ENCODE data around the gene IFTAP.
"Not testable (repeated sequence)": the region's sequence is repeated elsewhere in the genome, so short reads cannot be mapped to it uniquely, and the experiment has no call there.

IFTAP gene, protein sequence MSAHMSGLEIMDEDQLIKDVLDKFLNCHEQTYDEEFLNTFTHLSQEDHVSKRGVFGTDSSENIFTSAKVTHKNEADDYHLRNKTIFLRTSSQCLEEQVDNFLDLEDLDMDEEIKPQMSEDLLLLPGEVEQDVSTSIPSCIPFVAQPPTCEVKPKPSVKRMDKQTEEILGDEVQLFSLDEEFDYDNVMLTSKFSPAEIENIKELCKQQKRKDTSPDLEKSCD

DNA sequence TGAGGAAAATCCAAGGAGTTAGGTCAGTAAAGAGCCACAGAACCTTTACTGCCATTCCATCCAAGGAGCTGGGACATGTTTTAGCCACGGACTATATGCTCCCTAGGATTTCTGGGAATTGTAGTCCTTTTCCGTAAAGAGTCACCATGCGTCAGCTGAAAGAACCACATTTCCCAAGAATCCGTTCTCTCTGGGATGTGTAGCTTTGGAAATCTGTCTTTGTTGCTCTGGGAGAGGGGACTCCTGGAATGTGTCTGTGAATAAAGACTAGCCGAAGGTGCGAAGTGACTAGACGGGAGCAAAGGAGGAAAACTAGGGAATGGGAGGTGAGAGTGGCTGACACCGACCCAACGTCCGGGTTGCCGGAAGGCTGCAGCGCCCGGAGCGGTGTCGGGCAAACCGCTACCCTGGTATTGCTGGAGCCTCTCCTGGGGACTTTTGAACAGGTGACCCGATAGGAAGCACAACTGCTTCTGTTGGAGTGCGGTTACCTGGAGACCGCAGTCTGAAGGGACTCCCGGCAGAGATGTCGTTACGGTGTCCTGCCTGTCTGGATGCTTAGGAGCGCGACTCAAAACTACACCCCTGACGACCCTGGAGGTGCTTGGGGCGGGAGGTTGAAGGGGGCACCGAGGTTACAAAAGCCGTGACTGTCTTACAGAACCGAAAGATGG, at the start of gene IFTAP:
TSS of gene IFTAP (plus strand) at position 187 of the 674 bp plus-strand sequence. CDS start 15,602 bp downstream, outside the sequence.
- DNase-seq (ENCODE audit: low spot score): peak; percentile 18

DNA sequence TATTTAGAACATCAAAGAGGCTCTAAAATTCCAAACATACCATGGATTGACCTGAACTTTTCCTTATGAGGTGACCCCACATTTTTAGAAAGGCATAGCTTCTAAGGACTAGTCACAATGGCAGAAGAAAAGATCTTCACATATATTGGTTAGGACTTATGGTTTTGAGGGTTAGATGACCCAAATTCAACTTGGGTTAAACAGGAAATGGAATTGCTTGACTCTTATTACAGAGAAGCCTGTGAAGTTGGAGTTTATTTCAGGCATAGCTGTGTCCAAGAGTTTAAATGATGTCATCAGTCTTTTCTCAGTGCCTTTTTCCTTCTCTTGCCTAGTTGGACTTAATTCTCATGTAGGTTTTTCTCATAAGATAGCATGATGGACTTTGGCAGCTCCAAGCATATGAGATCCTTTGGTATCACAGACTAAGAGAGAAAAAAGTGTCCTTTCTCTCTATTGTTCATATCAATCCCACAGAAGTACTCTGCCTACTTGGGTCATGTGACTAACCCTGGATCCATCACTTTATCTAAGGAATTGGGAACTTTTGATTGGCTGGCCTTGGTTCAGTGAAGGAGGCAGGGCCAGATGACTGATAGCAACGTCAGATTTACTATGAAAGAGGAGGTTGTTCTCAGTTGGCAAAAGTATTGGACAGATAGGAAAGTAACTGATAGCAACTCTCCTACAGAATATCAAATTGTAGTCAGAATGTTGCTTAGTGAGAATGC, 43.8 kb upstream of the IFTAP start:
- no peak for DNase-seq (ENCODE audit: low spot score)

DNA sequence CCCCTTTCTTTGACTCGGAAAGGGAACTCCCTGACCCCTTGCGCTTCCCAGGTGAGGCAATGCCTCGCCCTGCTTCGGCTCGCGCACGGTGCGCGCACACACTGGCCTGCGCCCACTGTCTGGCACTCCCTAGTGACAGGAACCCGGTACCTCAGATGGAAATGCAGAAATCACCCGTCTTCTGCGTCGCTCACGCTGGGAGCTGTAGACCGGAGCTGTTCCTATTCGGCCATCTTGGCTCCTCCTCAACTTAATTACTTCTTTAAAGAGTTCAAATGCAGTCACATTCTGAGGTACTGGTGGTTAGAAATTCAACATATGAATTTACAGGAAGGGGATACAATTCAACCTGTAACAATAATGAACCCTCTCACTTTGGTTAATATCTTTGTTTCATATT, 36.9 kb upstream of the IFTAP start:
- not testable (repeated sequence) for DNase-seq (ENCODE audit: low spot score)

DNA sequence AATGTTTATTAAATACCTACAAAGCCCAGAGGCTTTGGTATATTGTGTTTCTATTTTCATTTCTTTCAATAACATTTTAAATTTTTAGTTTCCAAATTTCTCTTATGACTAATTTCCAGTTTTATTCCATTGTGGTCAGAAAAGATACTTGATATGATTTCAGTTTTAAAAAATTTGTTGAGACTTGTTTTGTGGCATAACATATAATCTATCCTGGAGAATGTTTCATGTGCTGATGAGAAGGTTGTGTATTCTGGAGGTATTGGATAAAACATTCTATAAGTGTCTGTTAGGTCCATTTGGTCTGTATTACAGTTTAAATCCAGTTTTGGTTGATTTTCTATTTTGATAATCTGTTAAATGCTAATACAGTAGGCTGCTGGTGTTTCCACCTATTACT, 36.3 kb upstream of the IFTAP start:
- no peak for DNase-seq (ENCODE audit: low spot score)

DNA sequence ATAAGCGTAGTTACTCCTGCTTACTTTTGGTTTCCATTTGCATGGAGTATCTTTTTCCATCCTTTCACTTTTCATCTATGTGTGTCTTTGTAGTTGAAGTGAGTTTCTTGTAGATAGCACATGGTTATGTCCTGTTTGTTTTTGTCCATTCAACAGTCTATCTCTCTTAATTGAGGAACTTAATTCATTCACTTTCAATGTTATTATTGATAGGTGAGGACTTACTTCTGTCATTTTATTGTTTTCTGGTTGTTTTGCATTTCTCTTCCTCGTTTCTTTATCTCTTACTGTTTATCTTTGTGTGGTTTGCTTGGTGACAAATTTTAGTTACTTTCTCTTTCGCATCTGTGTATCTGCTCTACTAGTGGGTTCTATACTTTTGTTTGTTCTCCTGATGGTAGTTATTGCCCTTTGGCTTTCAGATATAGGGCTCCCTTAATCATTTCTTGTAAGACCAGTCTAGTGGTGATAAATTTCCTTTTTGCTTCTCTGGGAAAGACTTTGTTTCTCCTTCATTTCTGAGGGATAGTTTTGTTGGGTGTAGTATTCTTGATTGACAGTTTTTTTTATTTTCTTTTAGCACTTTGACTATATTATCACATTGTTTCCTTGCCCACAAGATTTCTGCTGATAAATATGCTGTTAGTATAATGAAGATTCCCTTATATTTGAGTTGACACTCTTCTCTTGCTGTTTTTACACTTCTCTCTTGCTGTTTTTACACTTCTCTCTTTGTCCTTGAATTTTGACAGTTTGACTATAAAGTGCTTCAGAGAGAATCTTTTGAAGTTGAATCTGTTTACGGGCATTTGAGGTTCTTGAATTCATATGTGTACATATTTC, 35.5 kb upstream of the IFTAP start:
- DNase-seq (ENCODE audit: low spot score): peak; percentile 23

DNA sequence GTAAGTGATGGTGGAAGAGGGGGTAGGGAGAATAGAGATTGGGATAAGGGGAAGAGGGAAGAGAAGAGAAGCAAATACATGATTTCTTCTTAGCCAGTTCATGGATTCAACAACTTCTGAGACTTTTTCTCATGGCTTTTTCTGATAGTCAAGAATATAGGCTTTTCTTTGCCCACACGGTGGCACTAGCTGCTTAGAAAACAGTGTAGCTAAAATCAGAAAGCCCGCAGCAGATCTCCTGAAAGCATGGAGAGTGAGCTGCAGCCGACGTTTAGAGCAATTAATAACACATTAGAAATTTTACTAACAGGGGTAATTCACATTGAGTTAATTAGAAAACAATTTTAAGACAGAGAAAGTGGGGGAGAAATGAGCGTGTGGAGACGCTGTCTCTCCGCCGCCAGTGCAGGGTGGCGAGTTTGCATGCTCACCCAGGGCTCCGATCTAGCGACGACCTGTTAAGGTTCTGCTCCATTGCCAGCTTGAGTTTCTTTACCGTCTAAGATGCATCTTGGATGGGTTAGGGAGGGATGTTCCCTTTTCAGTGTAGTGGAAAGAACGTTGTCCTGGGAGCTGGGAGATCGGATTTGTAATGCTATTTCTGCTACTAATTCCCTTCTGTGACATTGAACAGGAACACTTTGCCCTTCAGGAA, 29.8 kb upstream of the IFTAP start:
- DNase-seq (ENCODE audit: low spot score): peak; percentile 54

DNA sequence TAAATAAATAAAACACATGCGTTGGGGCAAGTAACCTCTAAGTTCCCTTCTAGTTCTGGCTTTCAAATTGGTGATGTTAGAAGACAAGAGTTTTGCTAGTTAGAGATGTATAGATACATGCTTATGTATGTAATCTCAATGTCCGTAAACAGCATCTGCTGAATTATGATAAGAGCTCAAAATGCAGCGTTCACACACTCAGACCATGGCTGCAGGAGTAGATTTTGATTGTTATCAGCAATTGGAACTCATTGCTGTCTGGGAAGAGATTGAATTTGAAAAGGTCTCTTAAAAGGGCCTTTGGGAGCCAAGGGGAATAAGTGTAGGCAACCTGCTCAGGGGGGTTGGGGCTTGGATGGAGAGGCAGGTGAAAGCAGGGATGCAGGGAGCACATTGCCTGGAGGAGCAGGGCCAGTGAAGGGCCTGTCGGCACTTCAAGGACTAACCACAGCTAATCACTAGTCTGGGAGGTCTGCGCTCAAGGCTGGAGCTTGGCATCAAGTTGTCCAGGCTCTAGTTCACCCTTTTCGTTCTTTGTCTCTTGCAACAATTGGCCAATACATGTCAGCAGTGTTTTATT, 29.2 kb upstream of the IFTAP start:
- DNase-seq (ENCODE audit: low spot score): no peak

DNA sequence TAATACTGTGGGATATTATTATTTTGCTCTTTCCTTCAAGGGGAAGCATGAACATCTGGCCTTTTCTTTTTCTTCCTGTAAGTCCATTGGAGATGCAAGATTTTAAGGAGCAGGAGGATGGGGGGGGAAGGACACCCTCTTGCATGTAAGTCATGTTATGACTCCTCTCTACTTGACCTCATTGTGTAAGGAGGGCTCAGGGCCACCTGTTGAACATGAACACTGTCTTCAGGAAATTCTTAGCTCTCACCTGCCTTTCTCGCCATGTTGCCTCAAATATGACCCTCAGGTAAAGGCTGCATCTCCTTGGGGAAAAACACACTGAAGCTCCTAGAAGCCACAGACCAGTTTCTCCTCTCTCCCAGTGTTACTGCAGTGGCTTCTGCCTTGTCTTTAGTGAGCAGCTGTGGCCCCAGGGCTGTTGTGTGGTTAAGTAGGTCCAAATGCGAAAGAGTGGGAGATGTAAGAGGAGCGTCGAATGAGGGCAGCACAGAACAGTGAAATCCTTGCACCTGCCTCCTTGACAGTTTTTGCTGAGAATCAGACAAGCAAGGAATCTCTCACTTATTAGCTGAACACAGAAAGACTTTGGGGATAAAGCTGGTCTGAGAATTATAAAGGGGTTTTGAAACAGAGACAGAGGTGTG, 27.8 kb upstream of the IFTAP start:
- no peak for DNase-seq (ENCODE audit: low spot score)

DNA sequence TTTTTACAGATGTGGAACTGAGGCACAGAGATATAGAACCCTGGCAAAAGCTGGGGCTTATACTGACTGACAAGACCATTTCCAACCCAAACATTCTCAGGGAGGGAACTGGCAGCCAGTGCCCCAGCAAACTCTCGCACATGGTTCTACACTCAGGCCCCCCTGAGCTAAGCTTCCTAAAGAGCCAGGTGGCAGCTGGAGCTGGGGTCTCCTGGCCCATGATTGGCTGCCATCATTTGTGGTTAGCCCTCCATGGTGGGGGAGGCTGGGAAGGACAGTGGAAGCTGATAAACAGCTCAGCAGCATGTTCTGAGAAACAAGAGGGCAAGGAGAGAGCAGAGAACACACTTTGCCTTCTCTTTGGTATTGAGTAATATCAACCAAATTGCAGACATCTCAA, 26.6 kb upstream of the IFTAP start, which contains the start of gene RAG1:
TSS of gene RAG1 (plus strand) at position 314 of the 400 bp plus-strand sequence. CDS start 5,298 bp downstream, outside the sequence.
- DNase-seq (ENCODE audit: low spot score): no peak

DNA sequence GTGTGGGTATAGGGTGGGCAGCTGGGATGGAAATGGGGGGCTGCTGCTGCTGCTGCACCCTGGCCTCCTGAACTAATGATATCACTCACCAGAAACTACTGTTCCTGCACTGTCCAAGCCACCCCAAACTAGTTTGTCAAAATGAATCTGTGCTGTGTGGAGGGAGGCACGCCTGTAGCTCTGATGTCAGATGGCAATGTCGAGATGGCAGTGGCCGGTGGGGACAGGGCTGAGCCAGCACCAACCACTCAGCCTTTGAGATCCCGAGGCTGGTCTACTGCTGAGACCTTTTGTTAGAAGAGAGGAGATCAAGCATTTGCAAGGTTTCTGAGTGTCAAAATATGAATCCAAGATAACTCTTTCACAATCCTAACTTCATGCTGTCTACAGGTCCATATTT, 25.2 kb upstream of the IFTAP start:
- DNase-seq (ENCODE audit: low spot score): no peak

DNA sequence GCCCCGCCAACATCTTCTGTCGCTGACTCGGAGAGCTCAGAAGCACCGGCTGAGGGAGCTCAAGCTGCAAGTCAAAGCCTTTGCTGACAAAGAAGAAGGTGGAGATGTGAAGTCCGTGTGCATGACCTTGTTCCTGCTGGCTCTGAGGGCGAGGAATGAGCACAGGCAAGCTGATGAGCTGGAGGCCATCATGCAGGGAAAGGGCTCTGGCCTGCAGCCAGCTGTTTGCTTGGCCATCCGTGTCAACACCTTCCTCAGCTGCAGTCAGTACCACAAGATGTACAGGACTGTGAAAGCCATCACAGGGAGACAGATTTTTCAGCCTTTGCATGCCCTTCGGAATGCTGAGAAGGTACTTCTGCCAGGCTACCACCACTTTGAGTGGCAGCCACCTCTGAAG, 19.8 kb upstream of the IFTAP start:
- DNase-seq (ENCODE audit: low spot score): no peak

DNA sequence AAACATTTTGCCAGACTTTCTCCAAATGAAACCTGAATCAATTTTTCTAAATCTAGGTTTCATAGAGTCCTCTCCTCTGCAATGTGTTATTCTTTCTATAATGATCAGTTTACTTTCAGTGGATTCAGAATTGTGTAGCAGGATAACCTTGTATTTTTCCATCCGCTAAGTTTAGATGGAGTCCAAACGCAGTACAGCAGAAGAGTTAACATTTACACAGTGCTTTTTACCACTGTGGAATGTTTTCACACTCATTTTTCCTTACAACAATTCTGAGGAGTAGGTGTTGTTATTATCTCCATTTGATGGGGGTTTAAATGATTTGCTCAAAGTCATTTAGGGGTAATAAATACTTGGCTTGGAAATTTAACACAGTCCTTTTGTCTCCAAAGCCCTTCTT, 16.9 kb upstream of the IFTAP start:
- no peak for DNase-seq (ENCODE audit: low spot score)

DNA sequence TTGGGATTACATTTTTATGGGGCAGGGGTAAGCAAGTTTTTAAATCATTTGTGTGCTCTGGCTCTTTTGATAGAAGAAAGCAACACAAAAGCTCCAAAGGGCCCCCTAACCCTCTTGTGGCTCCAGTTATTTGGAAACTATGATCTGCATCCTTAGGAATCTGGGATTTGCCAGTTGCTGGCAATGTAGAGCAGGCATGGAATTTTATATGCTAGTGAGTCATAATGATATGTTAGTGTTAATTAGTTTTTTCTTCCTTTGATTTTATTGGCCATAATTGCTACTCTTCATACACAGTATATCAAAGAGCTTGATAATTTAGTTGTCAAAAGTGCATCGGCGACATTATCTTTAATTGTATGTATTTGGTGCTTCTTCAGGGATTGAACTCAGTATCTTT, 16.4 kb upstream of the IFTAP start:
- DNase-seq (ENCODE audit: low spot score): no peak

DNA sequence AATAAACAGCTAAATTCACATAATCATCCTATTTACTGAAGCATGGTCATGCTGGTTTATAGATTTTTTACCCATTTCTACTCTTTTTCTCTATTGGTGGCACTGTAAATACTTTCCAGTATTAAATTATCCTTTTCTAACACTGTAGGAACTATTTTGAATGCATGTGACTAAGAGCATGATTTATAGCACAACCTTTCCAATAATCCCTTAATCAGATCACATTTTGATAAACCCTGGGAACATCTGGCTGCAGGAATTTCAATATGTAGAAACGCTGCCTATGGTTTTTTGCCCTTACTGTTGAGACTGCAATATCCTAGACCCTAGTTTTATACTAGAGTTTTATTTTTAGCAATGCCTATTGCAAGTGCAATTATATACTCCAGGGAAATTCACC, 15.8 kb upstream of the IFTAP start:
- DNase-seq (ENCODE audit: low spot score): no peak

DNA sequence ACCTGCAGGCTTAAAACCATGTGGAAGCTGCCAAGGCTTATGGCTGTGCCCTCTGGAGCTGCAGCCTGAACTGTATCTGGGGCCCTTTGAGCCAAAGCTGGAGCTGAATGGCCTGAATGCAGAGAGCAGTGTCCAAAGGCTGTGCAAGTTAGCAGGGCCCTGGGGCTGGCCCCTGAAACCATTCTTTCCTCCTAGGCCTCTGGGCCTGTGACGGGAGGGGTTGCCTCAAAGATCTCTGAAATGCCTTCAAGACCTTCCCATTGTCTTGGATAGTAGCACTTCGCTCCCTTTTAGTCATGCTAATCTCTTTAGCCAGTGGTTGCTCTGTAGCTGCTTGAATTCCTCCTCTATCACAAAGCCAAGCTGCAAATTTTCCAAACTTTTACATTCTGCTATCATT, 12.8 kb upstream of the IFTAP start:
- DNase-seq (ENCODE audit: low spot score): no peak

DNA sequence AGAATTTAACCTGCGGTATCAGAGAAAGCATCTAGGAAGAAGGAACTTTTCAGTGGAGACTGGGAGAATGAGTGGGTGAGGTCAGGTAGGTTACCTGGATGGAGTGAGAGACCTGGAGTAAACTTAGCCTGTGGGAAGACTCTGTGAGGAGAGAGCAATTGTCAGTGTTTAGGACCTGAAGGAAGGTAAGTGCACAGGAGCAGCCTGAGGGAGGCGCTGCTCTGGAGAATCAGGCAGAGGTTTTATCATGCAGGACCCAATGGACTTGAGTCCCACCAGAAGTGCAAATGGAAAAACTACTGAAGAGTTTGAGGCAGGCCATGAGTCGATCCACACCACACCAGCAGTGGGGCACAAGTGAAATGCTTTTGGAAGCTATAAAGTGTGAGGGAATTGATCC, 10.6 kb upstream of the IFTAP start:
- no peak for DNase-seq (ENCODE audit: low spot score)

DNA sequence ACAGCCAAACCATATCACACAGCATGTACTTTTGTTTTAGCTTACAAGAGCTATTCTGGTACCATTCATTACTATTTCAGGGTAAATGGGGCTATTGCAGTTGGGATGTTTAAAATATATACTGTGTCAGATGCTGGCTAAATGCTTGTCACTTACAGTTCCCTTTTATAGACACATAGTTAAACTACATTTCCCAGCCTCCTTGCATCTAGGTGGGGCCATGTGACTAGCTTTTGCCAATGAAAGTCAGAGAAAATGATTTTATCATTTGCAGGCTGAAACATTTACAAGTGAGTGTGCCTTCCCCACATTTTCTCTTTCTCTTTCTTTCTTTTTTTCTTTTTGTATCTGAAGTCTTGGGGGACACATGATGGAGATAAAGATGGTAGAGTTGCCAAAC, 7.8 kb upstream of the IFTAP start:
- no peak for DNase-seq (ENCODE audit: low spot score)

DNA sequence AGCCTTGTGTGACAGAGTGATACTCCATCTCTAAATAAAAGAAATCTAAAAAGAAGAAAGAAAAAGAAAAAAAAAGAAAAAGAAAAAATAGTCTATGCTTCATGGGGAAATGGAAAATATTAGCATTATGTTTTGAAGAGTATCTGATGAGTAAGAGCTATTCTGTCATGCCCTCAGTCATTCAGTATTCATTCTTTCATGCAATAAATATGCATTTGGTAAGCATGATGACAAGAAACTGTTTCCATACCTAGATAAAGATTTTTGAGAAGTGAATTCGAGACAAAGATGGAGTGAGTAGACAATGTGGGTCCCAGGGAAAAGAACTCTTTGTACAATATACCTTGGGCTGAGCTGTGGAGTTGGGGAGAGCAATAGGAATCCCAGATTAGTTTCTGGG, 6.2 kb upstream of the IFTAP start:
- no peak for DNase-seq (ENCODE audit: low spot score)

DNA sequence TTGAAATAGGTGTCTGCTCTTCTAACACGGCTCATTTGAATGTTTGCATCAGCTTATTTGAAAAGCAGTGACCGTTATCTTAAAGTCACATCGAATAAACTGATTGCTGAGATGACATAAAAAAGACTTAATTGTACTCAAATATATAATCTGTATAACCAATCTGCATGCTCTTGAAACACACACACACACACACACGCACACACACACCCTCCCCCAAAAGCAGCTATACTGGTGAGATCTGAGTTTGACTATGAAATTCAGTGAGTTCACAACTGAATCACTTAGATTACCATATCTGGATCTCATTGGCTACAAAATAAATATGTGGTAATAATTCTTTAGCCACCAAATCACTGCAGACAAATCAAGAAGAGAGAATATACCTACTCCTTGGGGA, 3.8 kb upstream of the IFTAP start:
- DNase-seq (ENCODE audit: low spot score): no peak

DNA sequence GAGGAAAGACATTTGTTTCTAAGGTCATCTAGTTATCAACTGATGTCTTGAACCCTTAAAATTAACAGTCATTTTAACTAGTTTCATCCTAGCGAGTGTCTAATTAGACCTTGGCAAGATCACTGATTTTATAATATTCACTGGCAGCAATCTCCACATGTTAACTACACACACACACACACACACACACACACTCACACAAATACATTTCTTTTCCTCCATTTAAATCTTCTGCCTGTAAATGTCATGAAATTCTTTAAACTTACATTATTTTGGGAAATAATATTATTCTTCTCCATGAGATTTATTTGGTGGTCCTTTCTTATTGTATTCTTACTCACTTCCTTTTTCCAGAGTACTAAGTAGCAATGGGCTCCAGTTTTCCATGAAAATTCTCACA, 2.9 kb upstream of the IFTAP start:
- no peak for DNase-seq (ENCODE audit: low spot score)

DNA sequence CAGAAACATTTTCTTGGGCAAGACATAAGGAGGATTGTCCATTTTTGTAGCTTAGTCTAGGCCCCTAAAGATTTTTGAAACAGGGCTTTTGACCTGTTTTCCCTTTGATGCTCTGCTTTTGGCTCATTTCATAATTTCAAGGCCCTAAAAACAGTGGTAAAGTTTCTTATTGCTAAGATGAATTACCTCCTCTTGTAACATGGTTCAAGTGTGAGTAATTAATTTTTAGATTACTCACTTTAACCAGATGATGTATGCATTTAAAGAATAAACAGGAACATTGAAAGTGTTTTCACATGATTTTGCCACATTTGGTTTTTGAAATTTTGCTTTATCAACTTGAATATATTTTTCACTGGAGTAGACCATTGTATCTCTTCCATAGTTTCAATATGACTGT, 2.6 kb downstream of the IFTAP start:
- DNase-seq (ENCODE audit: low spot score): no peak
